D721Med (cell line): Measurements from ENCODE around the gene RHBG.

ENCODE experiments used
- DNase-seq: peaks from one replicate; pipeline ENCODE4 v3.0.0; 2011; ENCODE audit warnings: low spot score; ENCODE audit not compliant: insufficient read length
- FAIRE-seq: peaks from 2 replicates; lab custom pipeline; 2011; peaks lifted over from hg19 to GRCh38; lab: Jason Lieb, UNC
- CTCF ChIP-seq: IDR thresholded peaks from 2 replicates; pipeline ENCODE4 v1.5.1; 2012; ENCODE audit warnings: mild to moderate bottlenecking, control low read depth; ENCODE audit not compliant: insufficient read depth; ENCODE audit errors: missing control alignments

Gene RHBG

GRCh38 chr1:156372265-156372586, 3.2 kb downstream of the RHBG start:
- FAIRE-seq, result no peak
- DNase-seq, result no peak
- TF ChIP-seq CTCF, result no peak

GRCh38 chr1:156372876-156373275, 3.9 kb downstream of the RHBG start:
- no peak for FAIRE-seq
- no peak for DNase-seq
- no peak for TF ChIP-seq CTCF

GRCh38 chr1:156373546-156373945, 4.5 kb downstream of the RHBG start:
- no peak for TF ChIP-seq CTCF
- no peak for DNase-seq
- no peak for FAIRE-seq

GRCh38 chr1:156376146-156376545, 7.1 kb downstream of the RHBG start:
- FAIRE-seq, result no peak
- no peak for TF ChIP-seq CTCF
- DNase-seq, result no peak

GRCh38 chr1:156376958-156377919, 8.2 kb downstream of the RHBG start:
- DNase-seq (no peak), FAIRE-seq (no peak)
- TF ChIP-seq CTCF, result no peak

GRCh38 chr1:156378557-156378956, 9.5 kb downstream of the RHBG start:
- DNase-seq, result no peak
- TF ChIP-seq CTCF, result no peak
- FAIRE-seq, result no peak
